Measurements from ENCODE around the gene NBDY. TPM values are rescaled to one million over a fixed set of nuclear protein-coding genes. Genes with fewer than 3 reads are reported as not detected.

NBDY gene
- total RNA-seq, 5 donors from 2014 or later (not counting 1 experiment from before 2014, with no cell fraction given), result 28.6 to 39.9 (median 33.8) TPM

DNA sequence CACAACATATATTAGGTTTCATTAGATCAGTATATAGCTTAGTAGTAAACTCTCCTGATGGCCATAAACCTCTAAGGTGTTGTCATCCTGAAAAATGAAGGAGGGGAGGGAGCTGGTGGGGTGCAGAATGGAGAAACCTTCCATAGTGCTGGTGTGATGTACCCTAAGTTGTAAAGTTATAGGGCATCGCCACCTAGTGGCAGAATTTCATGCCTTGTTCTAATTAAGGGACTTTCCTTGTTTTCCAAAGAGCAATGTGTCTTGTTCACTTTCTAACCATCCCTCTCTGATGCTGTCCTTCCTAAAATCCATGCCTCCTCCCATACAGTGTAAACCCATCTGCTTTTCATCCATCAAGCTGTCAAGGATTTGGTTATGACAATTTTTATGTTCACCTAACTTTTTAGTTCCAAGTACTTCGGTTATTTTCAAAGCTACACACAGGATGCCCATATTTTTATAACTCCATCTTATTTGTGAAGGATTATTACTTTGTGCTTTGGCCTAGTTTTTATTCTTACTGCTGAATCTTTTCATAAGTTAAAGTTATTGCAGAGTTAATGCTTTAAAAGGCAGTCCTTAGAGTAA lies 4.5 kb downstream of the NBDY start:
- Histone ChIP-seq H3K27ac (ENCODE audit: low read length) (no peak overlapping the region), H3K9me3 (no peaks in the 10 kb centered on the region), H3K36me3 (ENCODE audit: control insufficient read depth in 2 of 2, extremely low read depth in 1 of 2, insufficient read depth in 1 of 2, low read length in 1 of 2) (peaks cover 0 to 15% of the 10 kb centered on the region in 2 donors), H3K27me3 (replicated peaks in 1 of 2; ENCODE audit: control insufficient read depth in 2 of 2, extremely low read depth in 1 of 2, insufficient read depth in 2 of 2, low read length in 1 of 2) (no peaks in the 10 kb centered on the region), H3K4me1 (ENCODE audit: control insufficient read depth in 1 of 2, extremely low read depth in 1 of 2, insufficient read depth in 2 of 2, low read length in 2 of 2) (peaks cover 2 to 4% of the 10 kb centered on the region in 2 experiments), H3K4me3 (ENCODE audit: control insufficient read depth in 1 of 2, extremely low read depth in 1 of 2, low read length in 1 of 2) (no peak overlapping the region)
- Mint-ChIP-seq H3K4me3 (no peak overlapping the region), H3K27me3 (peaks cover 0 to 12% of the 10 kb centered on the region in 2 donors), H3K9me3 (no peaks in the 10 kb centered on the region), H3K4me1 (peaks cover 23 to 45% (median 33%) of the 10 kb centered on the region in 3 donors), H3K36me3 (peaks cover 13% of the 10 kb centered on the region), H3K27ac (peak overlapping the region in 1 of 2 donors; percentile 25)
- ATAC-seq (replicated peaks in 1 of 4), result peak in 2 of 4 experiments; percentile 43 to 51
- DNase-seq, result peak in 32 of 35 experiments; percentile 4 to 67 (median 40)
- CTCF ChIA-PET, result interaction anchor here (0.6 to 3.8 kb wide), 6 partner anchors 14 to 1308 kb away, joined by 3 to 23 read pairs (median 4); no protein-coding TSS in a partner anchor
- POLR2A ChIA-PET, result interaction anchor here in 1 of 2 donors (0.6 kb wide), 1 partner anchor 1171 kb away, joined by 4 read pairs; no protein-coding TSS in a partner anchor
- WGBS (ENCODE audit: insufficient coverage), result no CpG with 5 or more reads among the region's 2 CpGs

DNA sequence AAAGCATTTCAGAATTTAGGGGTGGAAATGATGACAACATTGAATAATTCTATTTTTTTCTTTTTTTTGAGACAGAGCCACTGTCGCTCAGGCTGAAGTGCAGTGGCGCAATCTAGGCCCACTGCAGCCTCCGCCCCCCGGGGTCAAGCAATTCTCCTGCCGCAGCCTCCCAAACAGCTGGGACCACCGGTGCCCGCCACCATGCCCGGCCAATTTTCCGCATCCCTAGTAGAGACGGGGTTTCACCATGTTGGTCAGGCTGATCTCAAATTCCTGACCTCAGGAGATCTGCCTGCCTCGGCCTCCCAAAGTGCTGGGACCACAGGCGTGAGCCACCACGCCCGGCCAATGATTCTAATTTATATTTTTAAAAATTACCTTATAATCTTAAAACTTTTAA lies 7.2 kb downstream of the NBDY start:
- H3K27ac Mint-ChIP-seq, result no peak overlapping the region
- H3K27me3 ChIP-seq (replicated peaks in 1 of 2; ENCODE audit: control insufficient read depth in 2 of 2, extremely low read depth in 1 of 2, insufficient read depth in 2 of 2, low read length in 1 of 2), result no peaks in the 10 kb centered on the region
- H3K27ac ChIP-seq (ENCODE audit: low read length), result no peak overlapping the region
- no peak for DNase-seq
- no peak overlapping the region for H3K4me3 Mint-ChIP-seq
- ChIA-PET POLR2A (no interaction called here), CTCF (no interaction called here)
- ATAC-seq (replicated peaks in 1 of 4), result no peak
- peaks cover 0 to 16% of the 10 kb centered on the region in 2 donors for H3K27me3 Mint-ChIP-seq
- no peaks in the 10 kb centered on the region for H3K9me3 ChIP-seq
- H3K4me1 ChIP-seq (ENCODE audit: control insufficient read depth in 1 of 2, extremely low read depth in 1 of 2, insufficient read depth in 2 of 2, low read length in 2 of 2), result peaks cover 0 to 2% of the 10 kb centered on the region in 2 experiments
- no CpG with 5 or more reads among the region's 14 CpGs for WGBS (ENCODE audit: insufficient coverage)
- no peaks in the 10 kb centered on the region for H3K9me3 Mint-ChIP-seq
- H3K36me3 Mint-ChIP-seq, result peaks cover 26% of the 10 kb centered on the region
- H3K36me3 ChIP-seq (ENCODE audit: control insufficient read depth in 2 of 2, extremely low read depth in 1 of 2, insufficient read depth in 1 of 2, low read length in 1 of 2), result peaks cover 0 to 18% of the 10 kb centered on the region in 2 donors
- peaks cover 28 to 51% (median 34%) of the 10 kb centered on the region in 3 donors for H3K4me1 Mint-ChIP-seq
- H3K4me3 ChIP-seq (ENCODE audit: control insufficient read depth in 1 of 2, extremely low read depth in 1 of 2, low read length in 1 of 2), result no peak overlapping the region

DNA sequence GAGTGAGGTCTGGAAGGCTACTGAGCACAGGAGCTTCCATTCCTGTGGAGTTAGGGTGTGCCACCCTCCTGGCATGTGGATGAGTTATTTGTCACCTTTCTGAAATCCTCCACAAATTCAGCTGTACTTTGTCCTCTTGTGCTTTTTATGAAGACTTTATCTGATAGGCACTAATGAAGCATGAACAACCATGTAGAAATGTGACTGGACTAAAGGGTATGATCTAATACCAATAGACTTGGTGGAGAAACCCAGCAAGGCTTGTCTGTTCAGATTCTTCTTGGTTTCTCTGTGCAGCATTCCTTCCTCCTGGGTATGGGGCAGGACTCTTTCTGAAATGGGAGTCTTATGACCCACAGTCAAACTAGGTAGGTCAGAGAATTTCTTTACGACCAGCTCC lies 9.6 kb downstream of the NBDY start:
- no peaks in the 10 kb centered on the region for H3K27me3 ChIP-seq (replicated peaks in 1 of 2; ENCODE audit: control insufficient read depth in 2 of 2, extremely low read depth in 1 of 2, insufficient read depth in 2 of 2, low read length in 1 of 2)
- no peak overlapping the region for H3K27ac Mint-ChIP-seq
- peaks cover 0 to 18% of the 10 kb centered on the region in 2 donors for H3K36me3 ChIP-seq (ENCODE audit: control insufficient read depth in 2 of 2, extremely low read depth in 1 of 2, insufficient read depth in 1 of 2, low read length in 1 of 2)
- ATAC-seq (replicated peaks in 1 of 4) (no peak), DNase-seq (no peak)
- peaks cover 0 to 21% of the 10 kb centered on the region in 2 donors for H3K27me3 Mint-ChIP-seq
- peaks cover 47% of the 10 kb centered on the region for H3K36me3 Mint-ChIP-seq
- H3K27ac ChIP-seq (ENCODE audit: low read length), result no peak overlapping the region
- no peaks in the 10 kb centered on the region for H3K9me3 Mint-ChIP-seq
- peaks cover 24 to 60% (median 36%) of the 10 kb centered on the region in 3 donors for H3K4me1 Mint-ChIP-seq
- ChIA-PET POLR2A (no interaction called here), CTCF (no interaction called here)
- no peak overlapping the region for H3K4me3 Mint-ChIP-seq
- no CpG with 5 or more reads among the region's 1 CpG for WGBS (ENCODE audit: insufficient coverage)
- H3K4me1 ChIP-seq (ENCODE audit: control insufficient read depth in 1 of 2, extremely low read depth in 1 of 2, insufficient read depth in 2 of 2, low read length in 2 of 2), result no peaks in the 10 kb centered on the region
- H3K4me3 ChIP-seq (ENCODE audit: control insufficient read depth in 1 of 2, extremely low read depth in 1 of 2, low read length in 1 of 2), result no peak overlapping the region
- no peaks in the 10 kb centered on the region for H3K9me3 ChIP-seq

DNA sequence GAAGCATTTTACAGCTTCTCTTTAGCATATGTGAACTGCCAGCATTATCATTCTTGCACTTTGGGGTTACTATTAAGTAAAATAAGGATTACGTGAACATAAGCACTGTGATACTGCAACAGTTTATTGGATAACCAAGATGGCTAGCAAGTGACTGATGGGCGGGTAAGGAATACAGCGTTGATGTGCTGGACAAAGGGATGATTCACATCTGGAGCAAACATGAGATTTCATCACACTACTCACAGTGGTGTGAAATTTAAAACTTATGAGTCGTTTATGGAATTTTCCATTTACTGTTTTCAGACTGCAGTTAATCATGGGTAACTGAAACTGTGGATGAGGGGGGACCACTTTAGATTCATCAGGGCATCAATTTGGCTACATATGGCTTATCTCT lies 16.0 kb downstream of the NBDY start:
- no peak overlapping the region for H3K4me3 Mint-ChIP-seq
- no CpG with 5 or more reads among the region's 4 CpGs for WGBS (ENCODE audit: insufficient coverage)
- ChIA-PET CTCF (no interaction called here), POLR2A (no interaction called here)
- H3K36me3 Mint-ChIP-seq, result peaks cover 50% of the 10 kb centered on the region
- DNase-seq (no peak), ATAC-seq (replicated peaks in 1 of 4) (no peak)
- no peaks in the 10 kb centered on the region for H3K9me3 Mint-ChIP-seq
- H3K4me3 ChIP-seq (ENCODE audit: control insufficient read depth in 1 of 2, extremely low read depth in 1 of 2, low read length in 1 of 2), result no peak overlapping the region
- no peak overlapping the region for H3K27ac Mint-ChIP-seq
- peaks cover 0 to 2% of the 10 kb centered on the region in 2 experiments for H3K4me1 ChIP-seq (ENCODE audit: control insufficient read depth in 1 of 2, extremely low read depth in 1 of 2, insufficient read depth in 2 of 2, low read length in 2 of 2)
- H3K4me1 Mint-ChIP-seq, result peaks cover 27 to 67% (median 35%) of the 10 kb centered on the region in 3 donors
- H3K27me3 ChIP-seq (replicated peaks in 1 of 2; ENCODE audit: control insufficient read depth in 2 of 2, extremely low read depth in 1 of 2, insufficient read depth in 2 of 2, low read length in 1 of 2), result no peaks in the 10 kb centered on the region
- H3K9me3 ChIP-seq, result no peaks in the 10 kb centered on the region
- H3K27me3 Mint-ChIP-seq, result peaks cover 0 to 20% of the 10 kb centered on the region in 2 donors
- H3K36me3 ChIP-seq (ENCODE audit: control insufficient read depth in 2 of 2, extremely low read depth in 1 of 2, insufficient read depth in 1 of 2, low read length in 1 of 2), result no peaks in the 10 kb centered on the region
- H3K27ac ChIP-seq (ENCODE audit: low read length), result no peak overlapping the region

DNA sequence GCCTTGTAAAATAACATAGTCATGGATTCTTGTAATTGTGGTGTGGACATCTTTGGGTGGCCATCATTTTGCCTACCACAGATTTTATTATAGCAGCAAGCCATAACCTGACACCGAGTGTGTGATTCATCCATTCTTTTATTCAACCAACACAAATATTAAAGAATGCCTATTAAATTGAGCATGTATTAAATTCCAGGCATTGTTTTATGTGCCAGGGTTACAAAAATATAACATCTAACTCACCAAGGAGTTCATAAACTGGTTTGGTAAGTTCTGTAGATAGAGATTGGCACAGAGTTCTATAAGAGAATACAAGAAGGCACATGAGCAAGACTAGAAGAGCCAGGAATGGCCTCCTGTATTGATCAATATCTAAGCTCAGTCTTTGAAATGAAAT lies 18.0 kb downstream of the NBDY start:
- Histone ChIP-seq H3K4me1 (ENCODE audit: control insufficient read depth in 1 of 2, extremely low read depth in 1 of 2, insufficient read depth in 2 of 2, low read length in 2 of 2) (peaks cover 0 to 2% of the 10 kb centered on the region in 2 experiments), H3K27me3 (replicated peaks in 1 of 2; ENCODE audit: control insufficient read depth in 2 of 2, extremely low read depth in 1 of 2, insufficient read depth in 2 of 2, low read length in 1 of 2) (no peaks in the 10 kb centered on the region), H3K27ac (ENCODE audit: low read length) (no peak overlapping the region), H3K9me3 (no peaks in the 10 kb centered on the region), H3K4me3 (ENCODE audit: control insufficient read depth in 1 of 2, extremely low read depth in 1 of 2, low read length in 1 of 2) (no peak overlapping the region), H3K36me3 (ENCODE audit: control insufficient read depth in 2 of 2, extremely low read depth in 1 of 2, insufficient read depth in 1 of 2, low read length in 1 of 2) (no peaks in the 10 kb centered on the region)
- no CpG with 5 or more reads among the region's 1 CpG for WGBS (ENCODE audit: insufficient coverage)
- Mint-ChIP-seq H3K4me3 (no peak overlapping the region), H3K9me3 (no peaks in the 10 kb centered on the region), H3K4me1 (peaks cover 36 to 66% (median 41%) of the 10 kb centered on the region in 3 donors), H3K27me3 (peaks cover 0 to 14% of the 10 kb centered on the region in 2 donors), H3K27ac (no peak overlapping the region), H3K36me3 (peaks cover 36% of the 10 kb centered on the region)
- ChIA-PET CTCF (interaction anchor here in 1 of 2 donors (1.2 kb wide), 1 partner anchor 13 kb away, joined by 3 read pairs; no protein-coding TSS in a partner anchor), POLR2A (interaction anchor here in 1 of 2 donors (0.6 kb wide), 1 partner anchor 17 kb away, joined by 3 read pairs; no protein-coding TSS in a partner anchor)
- no peak for DNase-seq
- ATAC-seq (replicated peaks in 1 of 4), result no peak

DNA sequence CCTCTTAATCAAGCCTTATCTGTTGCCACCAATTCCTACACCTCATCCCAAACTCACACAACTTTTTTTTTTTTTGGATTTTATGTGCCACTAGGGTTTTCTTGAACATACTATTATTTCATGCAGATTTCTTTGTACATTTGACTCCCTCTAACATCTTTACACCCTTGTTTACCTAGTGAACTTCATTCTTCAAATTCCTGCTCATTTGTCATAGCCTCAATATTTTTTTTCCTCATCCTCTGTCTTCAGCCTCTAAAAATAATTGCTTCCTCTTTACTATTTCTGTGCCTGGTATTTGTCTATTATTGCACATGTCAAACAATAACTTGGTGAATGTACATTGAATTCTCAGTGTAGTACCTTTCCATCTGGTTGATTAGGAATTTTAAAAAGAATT lies 22.0 kb downstream of the NBDY start:
- Histone ChIP-seq H3K36me3 (ENCODE audit: control insufficient read depth in 2 of 2, extremely low read depth in 1 of 2, insufficient read depth in 1 of 2, low read length in 1 of 2) (no peaks in the 10 kb centered on the region), H3K9me3 (no peaks in the 10 kb centered on the region), H3K4me3 (ENCODE audit: control insufficient read depth in 1 of 2, extremely low read depth in 1 of 2, low read length in 1 of 2) (no peak overlapping the region), H3K4me1 (ENCODE audit: control insufficient read depth in 1 of 2, extremely low read depth in 1 of 2, insufficient read depth in 2 of 2, low read length in 2 of 2) (peaks cover 0 to 2% of the 10 kb centered on the region in 2 experiments), H3K27me3 (replicated peaks in 1 of 2; ENCODE audit: control insufficient read depth in 2 of 2, extremely low read depth in 1 of 2, insufficient read depth in 2 of 2, low read length in 1 of 2) (no peaks in the 10 kb centered on the region), H3K27ac (ENCODE audit: low read length) (no peak overlapping the region)
- ATAC-seq (replicated peaks in 1 of 4) (no peak), DNase-seq (no peak)
- H3K4me1 Mint-ChIP-seq, result peaks cover 36 to 62% (median 44%) of the 10 kb centered on the region in 3 donors
- POLR2A ChIA-PET, result no interaction called here
- no peaks in the 10 kb centered on the region for H3K9me3 Mint-ChIP-seq
- H3K27ac Mint-ChIP-seq, result peak overlapping the region; percentile 3 to 46
- H3K36me3 Mint-ChIP-seq, result peaks cover 23% of the 10 kb centered on the region
- CTCF ChIA-PET, result no interaction called here
- H3K4me3 Mint-ChIP-seq, result no peak overlapping the region
- peaks cover 0 to 19% of the 10 kb centered on the region in 2 donors for H3K27me3 Mint-ChIP-seq
